GM19455 (cell line): ENCODE data around the gene SEPHS2.

ENCODE experiments used
- ATAC-seq: cut with Tn5 transposase; IDR thresholded peaks from one replicate; pipeline ENCODE4 v1.9.1; 2021; ENCODE audit not compliant: unreplicated experiment

SEPHS2 gene

DNA sequence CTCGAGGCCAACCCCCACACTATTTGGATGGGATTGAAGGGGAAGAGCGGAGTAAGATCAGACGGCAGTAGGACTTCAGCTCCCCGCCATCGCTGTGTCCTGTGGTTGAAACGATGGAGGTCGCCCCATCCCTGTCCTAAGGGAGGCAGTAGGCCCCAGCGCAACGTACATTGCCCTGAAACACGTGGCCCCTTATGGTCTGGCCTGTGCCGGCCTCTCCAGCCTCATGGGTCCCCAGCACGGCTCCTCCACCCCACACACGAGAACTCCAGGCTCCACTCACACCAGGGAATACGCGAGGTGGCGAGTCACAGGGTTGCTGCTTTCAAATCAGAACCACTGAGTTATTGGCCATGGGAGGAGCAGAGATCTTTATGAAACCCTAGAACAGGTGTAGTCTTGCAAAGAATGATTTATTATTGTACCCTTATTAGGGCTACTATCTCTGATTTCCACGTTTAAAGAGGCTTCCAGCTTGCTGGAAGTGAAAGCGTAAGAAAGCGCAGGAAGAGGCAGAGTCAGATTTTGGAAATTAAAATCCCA lies 15.2 kb downstream of the SEPHS2 start:
- peak; percentile 18 for ATAC-seq

DNA sequence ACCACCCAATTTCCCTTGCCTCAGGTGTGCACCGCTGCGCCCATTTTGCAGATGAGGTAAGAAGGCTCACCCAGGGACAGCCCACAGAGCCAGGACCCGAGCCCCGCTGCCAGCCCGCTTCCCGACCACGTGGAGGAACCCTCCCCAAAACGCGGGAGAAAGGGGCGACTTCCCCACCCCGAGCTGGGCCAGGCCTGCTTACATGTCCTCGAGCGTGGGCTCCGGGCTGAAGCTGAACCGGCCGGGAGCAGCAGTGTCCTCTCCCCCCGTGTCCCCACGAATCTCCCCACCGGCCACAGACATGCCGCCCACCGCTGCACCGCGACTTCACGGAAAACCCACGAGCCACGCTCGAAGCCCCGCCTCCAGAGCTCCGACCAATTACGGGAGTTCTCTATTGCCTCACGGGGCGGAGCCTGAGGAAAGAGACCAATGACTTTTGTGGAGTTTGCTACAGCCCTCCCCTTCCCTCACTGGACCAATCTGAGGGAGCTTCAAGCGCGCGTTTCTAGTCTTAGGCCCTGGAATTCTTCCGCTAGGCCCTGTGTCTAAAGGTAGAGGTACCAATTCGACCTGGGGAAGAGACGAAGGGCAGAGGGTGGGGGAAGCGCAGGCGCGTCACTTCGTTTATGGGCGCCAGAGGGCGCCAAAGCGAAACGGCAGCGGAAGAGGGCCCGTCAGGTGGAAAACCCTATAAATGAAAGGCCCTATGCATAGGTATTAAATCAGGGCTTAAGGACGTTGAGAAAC lies 15.8 kb downstream of the SEPHS2 start, which contains the start of gene DCTPP1:
DCTPP1 (minus strand) TSS at position 353 of the 750 bp plus-strand sequence; CDS start at position 303, 50 bp downstream.
- ATAC-seq = peak; percentile 93

DNA sequence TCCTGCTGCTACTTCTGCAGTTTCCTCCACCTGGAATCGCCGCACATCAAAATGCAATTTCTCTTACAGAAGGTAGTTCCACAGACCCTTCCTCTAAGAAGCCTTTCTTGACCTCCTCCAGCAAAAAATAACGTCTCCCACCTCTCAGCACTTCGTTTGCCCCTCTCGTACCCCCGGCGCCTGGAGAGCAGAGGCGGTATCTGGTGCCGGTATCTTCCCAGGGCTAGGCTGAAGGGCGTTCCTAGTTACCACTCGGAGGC lies 16.3 kb downstream of the SEPHS2 start:
- no peak for ATAC-seq

DNA sequence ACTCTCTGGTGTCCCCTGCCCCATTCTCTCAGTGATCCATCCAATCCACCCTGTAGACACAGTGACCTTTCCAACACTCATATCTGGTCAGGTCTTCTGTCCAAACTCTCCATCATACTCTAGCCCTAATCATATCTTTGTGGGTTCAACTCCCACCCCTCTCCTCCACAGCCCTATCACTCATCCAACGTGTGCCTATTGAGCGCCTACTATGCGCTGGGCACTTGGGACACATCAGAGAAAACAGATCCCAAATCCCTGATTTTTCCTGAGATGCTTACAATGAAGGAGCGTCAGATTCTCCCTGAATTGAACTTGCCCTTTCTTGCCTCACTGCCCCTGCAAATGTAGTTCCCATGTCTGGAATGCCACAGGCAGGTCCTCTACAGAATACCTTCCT lies 17.6 kb downstream of the SEPHS2 start:
- no peak for ATAC-seq

DNA sequence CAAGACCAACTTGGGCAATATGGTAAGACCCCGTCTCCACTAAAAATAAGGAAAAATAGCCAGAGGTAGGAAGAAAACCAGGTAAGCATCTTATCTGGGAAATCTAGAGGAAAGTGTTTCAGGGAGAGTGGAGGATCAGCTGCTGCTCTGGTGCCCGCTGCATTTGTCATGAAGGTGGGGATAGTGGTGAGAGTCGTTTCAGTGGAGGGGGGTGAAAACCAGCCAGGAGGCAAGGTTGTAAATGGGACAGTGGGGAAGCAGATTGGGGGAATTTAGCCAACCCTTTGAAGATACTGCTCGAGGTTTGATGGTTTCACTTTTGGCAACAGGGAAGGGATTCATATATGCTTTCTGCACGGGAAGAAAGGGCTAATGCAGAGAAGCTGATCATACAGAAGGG lies 24.7 kb downstream of the SEPHS2 start:
- ATAC-seq = no peak

DNA sequence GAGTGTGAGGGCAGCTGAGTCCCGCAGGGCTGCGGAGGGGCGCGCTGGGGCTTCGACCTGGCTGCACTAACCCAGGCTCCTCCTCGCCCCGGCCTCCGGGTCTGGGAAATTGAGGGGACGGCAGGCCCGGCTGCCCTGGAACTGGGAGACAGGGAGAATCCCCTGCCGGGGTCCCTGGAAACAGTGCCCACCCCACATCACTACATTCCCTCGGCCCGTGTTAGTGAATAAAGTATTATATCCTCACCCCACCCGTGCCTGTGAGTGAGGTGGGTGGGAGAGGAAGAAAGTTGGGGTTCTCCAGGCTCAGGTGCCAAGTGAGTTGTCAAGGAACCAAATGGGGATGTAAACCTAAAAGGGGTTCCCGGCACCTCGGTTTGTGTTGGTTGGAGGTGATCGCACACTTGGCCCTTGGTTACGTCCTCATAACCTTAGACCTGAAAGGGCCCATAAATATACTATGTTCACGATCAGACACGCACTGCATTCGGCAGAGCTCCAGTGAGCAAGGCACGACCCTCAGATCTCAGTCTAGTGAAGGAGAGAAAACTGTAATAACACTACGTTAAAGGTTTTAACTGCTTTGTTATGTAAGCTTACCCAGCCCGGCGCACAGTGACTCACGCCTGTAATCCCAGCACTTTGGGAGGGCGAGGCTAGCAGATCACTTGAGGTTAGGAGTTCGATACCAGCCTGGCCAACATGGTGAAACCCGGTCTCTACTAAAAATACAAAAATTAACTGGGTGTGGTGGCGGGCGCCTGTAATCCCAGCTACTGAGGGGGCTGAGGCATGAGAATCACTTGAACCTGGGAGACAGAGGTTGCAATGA lies 27.1 kb downstream of the SEPHS2 start:
- no peak for ATAC-seq

DNA sequence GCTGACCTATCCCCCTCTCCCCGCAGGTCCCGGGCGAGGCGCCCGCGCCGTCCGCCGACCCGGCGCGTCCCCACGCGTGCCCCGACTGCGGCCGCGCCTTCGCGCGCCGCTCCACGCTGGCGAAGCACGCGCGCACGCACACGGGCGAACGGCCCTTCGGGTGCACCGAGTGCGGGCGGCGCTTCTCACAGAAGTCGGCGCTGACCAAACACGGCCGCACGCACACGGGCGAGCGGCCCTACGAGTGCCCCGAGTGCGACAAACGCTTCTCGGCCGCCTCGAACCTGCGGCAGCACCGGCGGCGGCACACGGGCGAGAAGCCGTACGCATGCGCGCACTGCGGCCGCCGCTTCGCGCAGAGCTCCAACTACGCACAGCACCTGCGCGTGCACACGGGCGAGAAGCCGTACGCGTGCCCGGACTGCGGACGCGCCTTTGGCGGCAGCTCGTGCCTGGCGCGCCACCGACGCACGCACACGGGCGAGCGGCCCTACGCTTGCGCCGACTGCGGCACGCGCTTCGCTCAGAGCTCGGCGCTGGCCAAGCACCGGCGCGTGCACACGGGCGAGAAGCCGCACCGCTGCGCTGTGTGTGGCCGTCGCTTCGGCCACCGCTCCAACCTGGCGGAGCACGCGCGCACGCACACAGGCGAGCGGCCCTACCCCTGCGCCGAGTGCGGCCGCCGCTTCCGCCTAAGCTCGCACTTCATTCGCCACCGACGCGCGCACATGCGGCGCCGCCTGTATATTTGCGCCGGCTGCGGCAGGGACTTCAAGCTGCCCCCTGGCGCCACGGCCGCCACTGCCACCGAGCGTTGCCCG lies 27.9 kb downstream of the SEPHS2 start:
- ATAC-seq = peak; percentile 80

DNA sequence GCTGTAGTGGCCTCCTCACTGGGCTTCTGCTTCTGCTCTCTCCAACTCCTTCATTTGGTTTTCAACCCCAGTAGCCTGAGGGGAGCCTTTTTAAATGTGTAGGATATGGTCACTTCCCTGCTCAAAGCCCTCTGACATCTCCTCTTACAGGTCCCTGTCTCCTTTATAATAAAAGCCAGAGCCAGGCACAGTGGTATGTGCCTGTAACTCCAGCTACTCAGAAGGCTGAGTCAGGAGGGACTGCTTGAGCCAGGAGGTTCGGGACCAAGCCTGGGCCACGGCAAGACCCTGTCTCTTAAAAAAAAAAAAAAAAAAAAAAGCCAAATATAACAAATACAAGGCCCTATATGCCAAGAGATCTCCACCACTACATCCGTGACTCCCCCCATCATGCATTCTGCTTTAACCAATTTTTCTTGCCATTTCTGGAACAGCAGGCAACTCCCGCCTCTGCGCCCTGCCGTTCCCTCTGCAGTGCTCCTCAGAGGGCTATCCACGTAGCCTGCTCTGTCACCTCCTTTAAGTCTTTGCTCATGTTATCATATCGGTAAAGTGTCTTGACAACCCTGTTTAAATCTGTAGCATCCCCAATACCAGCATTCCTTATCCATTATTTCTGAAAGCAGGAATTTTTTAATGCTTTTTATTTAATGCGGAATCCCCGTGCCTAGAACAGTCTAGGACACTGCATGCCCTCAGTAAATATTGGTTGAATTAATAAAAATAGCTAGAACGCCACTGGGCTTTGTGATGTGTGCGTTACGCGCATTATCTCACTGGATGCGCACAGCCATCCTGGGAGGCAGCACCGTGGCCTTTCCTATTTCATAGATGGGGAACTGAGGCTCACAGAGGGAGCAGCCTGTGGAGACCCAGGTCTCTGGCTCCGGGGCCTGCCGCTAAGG lies 28.8 kb downstream of the SEPHS2 start:
- no peak for ATAC-seq

DNA sequence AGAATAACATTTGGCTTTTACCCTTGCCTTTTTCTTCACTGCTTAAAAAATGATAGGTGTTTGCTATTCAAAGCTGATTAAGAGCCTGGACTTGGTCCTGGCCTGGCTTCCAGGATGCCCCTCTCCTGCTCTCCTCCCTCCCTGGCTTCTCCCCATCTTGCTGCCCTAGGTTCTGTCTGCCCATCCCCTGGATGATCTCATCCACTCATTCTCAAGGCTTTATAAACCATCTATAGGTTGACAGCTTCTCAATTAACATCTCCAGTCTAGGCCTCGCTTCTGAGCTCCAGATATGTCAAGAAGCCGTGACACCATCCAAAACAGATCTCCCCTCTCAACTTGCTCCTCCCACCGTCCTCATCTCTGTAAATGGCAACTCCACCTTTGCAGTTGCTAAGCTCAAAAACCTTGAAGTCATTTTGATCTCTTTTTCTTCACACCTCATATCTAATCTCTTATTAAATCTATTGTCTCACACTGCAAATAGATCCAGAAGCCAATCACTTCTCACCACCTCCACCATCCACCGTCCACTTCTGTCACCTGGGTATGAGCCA lies 29.5 kb downstream of the SEPHS2 start:
- no peak for ATAC-seq

DNA sequence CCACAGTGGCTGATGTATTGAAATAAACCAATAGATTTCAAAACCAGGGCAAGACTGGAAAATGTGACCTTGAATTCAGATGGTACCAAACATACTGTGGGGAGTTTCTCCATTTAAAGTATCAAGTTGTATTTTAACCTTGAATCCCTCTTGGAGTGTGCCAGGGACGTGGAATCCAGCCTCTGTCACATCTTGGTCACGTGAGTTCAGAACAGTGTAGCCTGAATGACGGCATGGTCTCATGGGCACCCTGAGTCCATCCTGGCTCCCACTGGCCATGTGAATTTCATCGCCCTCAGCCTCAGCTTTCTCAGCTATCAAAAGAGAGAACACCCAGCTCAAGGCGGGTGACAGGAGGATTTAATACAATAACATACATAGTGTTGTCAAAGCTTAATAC lies 31.5 kb downstream of the SEPHS2 start:
- no peak for ATAC-seq

DNA sequence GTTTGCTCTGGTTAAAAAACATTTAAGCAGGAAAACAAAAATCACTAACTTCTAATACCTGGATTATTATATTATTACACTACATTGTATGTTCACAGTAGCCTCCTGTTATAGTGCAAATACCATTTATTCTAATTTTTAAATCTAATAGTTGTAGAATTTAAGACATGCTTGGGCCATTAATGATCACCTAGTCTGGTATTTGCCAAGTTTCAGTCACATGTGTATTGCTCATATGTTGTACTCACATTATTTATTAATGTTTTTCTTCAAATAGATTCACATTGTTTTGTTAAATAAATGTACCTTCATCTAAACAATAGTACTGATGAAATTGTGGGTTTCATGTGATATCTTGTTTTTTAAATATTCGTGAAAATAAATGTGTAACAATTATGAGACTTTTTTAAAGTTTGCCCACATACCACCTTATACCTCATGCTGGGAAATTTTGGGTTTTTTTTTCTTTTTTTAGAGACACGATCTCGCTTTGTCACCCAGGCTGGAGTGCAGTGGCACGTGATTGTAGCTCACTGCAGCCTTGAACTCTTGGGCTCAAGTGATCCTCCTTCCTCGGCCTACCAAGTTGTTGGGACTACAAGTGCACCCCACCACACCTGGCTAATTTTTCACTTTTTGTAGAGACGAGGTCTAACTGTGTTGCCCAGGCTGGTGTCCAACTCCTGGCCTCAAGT lies 32.4 kb downstream of the SEPHS2 start:
- no peak for ATAC-seq

DNA sequence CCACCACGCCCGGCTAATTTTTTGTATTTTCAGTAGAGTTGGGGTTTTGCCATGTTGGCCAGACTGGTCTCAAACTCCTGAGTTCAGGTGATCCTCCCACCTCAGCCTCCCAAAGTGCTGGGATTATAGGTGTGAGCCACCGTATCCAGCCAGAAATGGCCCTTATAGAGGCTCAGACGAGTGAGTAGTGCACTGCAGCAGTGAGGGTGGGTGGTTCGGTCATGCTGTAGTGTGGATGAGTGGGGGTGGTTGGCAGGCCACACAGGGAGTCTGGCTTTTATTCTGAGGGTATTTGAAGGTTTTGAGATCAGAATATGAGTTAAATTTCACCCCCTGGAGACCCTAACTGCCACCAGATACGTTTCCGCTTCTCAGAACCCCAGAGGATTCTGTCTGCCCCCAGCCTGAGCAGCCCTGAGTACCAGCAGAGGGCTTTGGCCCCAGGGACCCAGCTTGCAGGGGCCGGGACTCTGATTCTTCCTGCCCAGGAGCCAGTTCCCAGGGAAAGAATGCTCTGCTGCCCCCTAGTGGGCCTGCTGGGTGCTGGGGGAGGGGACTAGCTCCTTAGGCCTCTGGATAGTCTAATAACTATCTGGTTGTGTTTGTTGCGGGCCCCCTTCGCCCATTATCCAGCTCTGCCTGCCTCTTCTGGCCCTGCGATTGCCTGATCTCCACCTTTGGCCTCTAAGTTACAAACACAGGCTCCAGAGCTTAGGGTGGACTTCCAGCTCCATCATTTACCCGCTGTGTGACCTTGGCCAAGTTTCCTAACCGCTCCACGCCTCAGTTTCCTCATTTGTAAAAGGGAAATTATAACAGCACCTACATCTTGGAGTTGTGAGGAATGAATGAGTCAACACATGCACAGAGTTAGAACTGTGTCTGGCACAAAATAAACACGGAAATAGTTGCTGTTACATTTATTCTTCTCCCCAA lies 36.3 kb downstream of the SEPHS2 start:
- ATAC-seq = no peak

DNA sequence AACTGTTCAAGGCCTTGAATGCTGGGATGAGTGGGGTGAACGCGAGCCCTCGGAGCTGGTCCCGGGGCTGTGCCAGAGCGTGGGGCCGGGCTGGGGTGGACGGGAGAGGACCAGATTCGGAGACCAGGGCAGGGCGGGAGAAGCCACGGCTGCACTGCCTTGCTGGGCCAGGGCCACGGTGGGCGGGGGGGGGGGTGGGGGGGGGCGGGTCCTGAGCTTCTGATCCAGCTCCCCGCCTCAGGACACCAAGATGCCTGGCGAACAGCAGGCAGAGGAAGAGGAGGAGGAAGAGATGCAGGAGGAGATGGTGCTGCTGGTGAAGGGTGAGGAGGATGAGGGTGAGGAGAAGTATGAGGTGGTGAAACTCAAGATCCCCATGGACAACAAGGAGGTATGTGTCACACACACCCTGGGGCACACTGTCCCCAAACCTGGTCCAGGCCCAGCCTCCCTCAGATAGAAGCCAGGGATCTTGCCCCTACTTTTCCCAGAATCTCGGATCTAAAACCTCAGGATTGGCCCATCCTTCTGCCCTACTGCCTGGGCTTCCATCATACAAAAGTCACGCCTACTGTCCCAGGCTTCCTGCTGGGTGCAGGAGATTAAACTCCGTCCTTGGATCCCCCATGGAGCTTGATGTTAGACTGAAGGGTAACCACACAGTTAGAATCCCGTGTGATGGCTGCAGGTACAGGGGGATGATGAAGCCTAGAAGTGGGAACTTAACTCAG lies 37.7 kb downstream of the SEPHS2 start:
- no peak for ATAC-seq

DNA sequence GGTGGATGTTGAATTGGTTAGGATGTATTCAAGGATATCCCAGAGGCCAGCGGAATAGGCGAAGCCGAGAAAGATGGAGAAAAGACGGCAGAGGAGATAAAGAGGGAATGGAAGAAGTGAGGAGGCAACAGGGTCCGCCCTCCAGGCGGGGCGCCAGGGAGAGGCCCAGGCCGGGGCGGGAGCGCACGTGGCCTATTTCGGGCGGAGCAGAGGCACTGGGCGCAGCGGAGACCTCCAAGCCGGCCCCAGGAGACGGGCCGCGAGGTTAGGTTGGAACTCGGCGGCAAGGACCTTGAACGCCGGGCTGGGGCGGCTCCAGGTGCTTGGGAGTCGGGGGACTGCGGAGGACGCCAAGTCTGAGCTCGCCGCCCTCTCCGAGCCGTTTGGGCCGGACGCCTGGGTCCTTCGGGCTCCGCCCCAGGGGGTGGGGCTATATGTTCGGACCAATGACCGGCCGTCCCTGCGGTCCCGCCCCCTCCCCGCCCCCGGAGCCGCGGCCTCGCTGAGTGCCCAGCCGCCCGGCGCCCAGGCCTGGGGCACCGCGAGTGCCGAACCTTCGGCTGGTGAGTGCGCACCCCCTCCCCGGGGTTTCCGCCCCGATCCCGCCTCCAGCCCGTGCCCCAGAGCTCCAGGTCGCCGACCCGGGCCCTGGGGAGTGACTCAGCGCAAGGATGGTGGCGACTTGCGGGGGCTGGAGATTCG lies 38.4 kb downstream of the SEPHS2 start, which contains the start of gene ZNF771:
ZNF771 (plus strand) TSS at position 505 of the 702 bp plus-strand sequence. CDS start 448 bp downstream, outside the sequence.
- ATAC-seq = peak; percentile 74

DNA sequence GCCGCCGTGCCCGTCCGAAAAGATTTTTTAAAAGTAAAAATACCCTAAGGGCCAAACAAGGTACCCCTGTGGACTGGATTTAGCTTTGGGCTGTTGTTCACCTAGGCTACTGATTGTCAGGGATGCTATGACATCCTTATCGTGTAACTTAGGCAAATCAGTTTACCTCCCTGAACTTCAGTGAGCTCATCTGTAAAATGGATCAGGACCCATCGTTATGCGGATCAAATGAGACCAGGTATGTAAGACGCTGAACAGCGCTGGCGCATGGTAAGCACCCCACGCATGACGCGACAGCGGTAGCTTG lies 38.9 kb downstream of the SEPHS2 start:
- no peak for ATAC-seq

DNA sequence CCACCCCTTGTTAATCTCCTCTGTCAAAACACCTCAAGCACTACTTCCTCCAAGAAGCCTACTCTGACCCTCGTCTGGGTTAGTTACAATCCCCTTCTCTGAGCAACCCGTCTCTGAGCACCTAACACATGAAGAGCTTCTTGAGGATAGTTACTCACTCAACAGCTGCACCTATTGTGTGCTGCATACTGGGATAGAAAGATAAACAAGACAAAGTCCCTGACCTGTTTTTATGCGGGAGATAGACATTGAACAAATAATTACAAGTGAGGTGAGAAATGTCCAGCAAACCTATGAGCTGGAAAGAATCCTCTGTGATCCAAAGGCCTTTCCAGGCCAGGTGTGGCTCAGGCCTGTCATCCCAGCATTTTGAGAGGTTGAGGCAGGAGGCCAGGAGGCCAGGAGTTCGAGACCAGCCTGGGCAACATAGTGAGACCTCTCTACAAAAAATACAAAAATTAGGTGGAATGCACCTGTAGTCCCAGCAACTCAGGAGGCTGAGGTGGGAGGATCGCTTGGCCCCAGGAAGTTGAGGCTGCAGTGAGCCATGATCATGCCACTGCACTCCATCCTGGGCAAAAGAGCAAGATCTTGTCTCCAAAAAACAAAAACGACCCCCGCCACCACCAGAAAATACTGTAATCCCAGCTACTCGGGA lies 43.8 kb downstream of the SEPHS2 start:
- ATAC-seq = no peak
